WERI-Rb-1 (cell line): ENCODE results near the gene HNRNPA1.

Source experiments
- DNase-seq: peaks from one replicate; pipeline ENCODE4 v3.0.0-alpha.2; 2020
- H3K27ac ChIP-seq: fragments of 250-450 bp; sonication (Bioruptor Pico); 2 replicates; pipeline ENCODE4 v1.5.1; 2020; ENCODE audit warnings: mild to moderate bottlenecking, moderate library complexity
- H3K27me3 ChIP-seq: fragments of 250-450 bp; sonication (Bioruptor Pico); 2 replicates; pipeline ENCODE4 v1.5.1; 2021; ENCODE audit warnings: mild to moderate bottlenecking, low read depth, moderate library complexity; ENCODE audit not compliant: insufficient read depth, severe bottlenecking
- H3K36me3 ChIP-seq: fragments of 250-450 bp; sonication (Bioruptor Pico); 2 replicates; pipeline ENCODE4 v1.5.1; 2020; ENCODE audit warnings: mild to moderate bottlenecking, moderate library complexity
- H3K4me3 ChIP-seq: 2 replicates; pipeline ENCODE4 v1.5.1; 2011; ENCODE audit warnings: low read depth, mild to moderate bottlenecking, control low read depth, low read length
- H3K9me3 ChIP-seq: fragments of 250-450 bp; sonication (Bioruptor Pico); 2 replicates; pipeline ENCODE4 v1.5.1; 2021; ENCODE audit warnings: mild to moderate bottlenecking, moderate library complexity; ENCODE audit not compliant: severe bottlenecking
- TF ChIP-seq, protein P1 (sequence below): IDR thresholded peaks from 2 replicates; pipeline ENCODE4 v1.5.1; 2011; ENCODE audit warnings: low read depth, mild to moderate bottlenecking, control low read depth, inconsistent platforms, low read length

HNRNPA1 gene

GRCh38 chr12:54240971-54241588 lies 39.4 kb upstream of the HNRNPA1 start:
- Histone ChIP-seq H3K27ac (peak overlapping the region; percentile 19), H3K9me3 (no peaks in the 10 kb centered on the region), H3K4me3 (no peak overlapping the region), H3K36me3 (peaks cover 47% of the 10 kb centered on the region), H3K27me3 (no peaks in the 10 kb centered on the region)
- TF ChIP-seq, protein P1, sequence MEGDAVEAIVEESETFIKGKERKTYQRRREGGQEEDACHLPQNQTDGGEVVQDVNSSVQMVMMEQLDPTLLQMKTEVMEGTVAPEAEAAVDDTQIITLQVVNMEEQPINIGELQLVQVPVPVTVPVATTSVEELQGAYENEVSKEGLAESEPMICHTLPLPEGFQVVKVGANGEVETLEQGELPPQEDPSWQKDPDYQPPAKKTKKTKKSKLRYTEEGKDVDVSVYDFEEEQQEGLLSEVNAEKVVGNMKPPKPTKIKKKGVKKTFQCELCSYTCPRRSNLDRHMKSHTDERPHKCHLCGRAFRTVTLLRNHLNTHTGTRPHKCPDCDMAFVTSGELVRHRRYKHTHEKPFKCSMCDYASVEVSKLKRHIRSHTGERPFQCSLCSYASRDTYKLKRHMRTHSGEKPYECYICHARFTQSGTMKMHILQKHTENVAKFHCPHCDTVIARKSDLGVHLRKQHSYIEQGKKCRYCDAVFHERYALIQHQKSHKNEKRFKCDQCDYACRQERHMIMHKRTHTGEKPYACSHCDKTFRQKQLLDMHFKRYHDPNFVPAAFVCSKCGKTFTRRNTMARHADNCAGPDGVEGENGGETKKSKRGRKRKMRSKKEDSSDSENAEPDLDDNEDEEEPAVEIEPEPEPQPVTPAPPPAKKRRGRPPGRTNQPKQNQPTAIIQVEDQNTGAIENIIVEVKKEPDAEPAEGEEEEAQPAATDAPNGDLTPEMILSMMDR, result no peak
- no peak for DNase-seq

DNA sequence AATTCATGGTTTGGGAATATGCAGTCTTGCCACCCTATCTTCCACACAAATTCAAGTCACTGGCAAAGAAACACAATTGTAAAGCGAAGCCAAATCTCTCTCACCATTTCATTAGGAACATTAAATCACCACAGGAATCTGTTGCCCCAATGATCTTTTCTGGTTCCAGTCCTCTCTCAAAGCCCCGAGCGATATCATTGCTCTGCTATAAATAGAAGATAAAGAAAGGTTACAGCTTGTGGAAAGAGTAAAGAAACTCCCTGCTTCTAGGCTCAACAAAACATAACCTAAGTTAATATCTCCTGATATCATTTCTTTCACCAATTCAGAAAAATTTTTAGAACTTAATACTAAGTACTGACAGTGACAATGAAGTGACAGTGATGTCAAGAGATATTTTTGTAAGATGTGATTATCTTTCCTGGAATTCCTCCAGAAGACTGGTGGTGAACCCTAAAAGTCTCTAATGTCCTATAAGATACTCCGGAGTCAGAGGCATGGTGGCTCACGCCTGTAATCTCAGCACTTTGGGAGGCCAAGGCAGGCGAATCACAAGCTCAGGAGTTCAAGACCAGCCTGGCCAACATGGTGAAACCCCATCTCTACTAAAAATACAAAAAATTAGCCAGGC lies 34.4 kb upstream of the HNRNPA1 start:
- H3K9me3 ChIP-seq, result no peaks in the 10 kb centered on the region
- H3K27me3 ChIP-seq, result no peaks in the 10 kb centered on the region
- H3K27ac ChIP-seq, result no peak overlapping the region
- no peak for DNase-seq
- TF ChIP-seq, protein P1, result no peak
- H3K4me3 ChIP-seq, result no peak overlapping the region
- peaks cover 71% of the 10 kb centered on the region for H3K36me3 ChIP-seq

DNA sequence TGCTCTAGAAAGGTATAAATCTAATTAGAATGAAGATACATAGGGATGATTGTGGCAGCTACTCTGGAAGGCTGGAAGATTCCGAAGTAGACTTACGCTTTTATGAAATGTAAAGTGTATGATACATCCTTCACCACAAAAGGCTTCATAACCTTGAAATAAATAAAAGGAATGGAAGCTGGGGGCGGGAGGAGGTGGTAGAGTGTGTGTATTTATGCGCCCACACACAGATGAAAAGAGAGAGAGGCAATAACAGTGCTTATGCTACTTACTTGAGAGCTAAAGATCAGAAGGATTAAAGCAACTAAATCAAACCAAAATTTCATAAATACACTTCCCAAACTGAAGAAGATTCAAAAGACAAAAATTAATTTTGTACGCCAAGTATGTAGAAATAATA lies 31.0 kb upstream of the HNRNPA1 start:
- DNase-seq, result no peak
- Histone ChIP-seq H3K27ac (no peak overlapping the region), H3K27me3 (no peaks in the 10 kb centered on the region), H3K36me3 (peaks cover 69% of the 10 kb centered on the region), H3K4me3 (no peak overlapping the region), H3K9me3 (no peaks in the 10 kb centered on the region)
- TF ChIP-seq, protein P1, result no peak

DNA sequence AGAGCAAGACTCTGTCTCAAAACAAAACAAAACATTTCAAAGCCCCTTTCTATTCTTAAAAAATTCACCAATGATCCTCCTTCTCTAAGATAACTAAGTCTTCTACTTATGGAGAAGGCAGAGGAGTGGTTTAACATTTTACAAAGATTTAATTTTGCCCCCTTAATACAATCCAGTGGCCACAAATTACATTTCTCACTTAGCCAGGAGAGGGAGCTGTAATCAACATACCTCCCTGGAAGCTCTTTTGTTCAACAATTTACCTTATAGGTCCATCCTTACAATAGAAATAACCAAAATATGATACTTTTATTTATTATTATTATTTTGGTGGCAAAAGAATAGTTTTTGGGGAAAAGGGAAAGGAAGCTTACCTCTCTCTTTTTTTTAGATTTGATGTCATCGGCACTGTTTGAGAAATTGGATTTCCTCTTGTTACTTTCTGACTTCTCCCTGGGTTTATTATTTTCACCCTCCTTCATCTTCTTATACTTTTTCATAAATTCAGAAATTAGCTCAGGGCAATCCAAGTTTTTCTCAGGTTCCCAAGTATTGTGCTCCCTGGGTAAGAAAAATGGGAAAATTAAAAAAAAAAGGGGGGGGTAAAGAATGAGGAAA lies 28.8 kb upstream of the HNRNPA1 start:
- Histone ChIP-seq H3K27me3 (no peaks in the 10 kb centered on the region), H3K27ac (no peak overlapping the region), H3K36me3 (peaks cover 71% of the 10 kb centered on the region), H3K9me3 (no peaks in the 10 kb centered on the region), H3K4me3 (no peak overlapping the region)
- no peak for DNase-seq
- TF ChIP-seq, protein P1, result peak; percentile 36; the same call in 1 of the 2 replicates

DNA sequence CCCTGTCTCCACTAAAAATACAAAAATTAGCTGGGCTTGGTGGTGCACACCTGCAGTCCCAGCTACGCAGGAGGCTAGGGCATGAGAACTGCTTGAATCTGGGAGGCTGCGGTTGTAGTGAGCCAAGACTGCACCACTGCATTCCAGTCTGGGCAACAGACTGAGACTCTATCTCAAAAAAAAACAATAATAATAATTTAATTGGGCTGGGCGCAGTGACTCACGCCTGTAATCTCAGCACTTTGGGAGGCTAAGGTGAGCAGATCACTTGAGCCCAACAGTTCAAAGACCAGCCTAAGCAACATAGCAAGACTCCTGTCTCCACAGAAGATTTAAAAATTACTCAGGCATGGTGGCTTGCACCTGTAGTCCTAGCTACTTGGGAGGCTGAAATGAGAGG lies 27.3 kb upstream of the HNRNPA1 start:
- no peak for DNase-seq
- no peak overlapping the region for H3K4me3 ChIP-seq
- H3K9me3 ChIP-seq, result no peaks in the 10 kb centered on the region
- TF ChIP-seq, protein P1, result no peak
- peaks cover 62% of the 10 kb centered on the region for H3K36me3 ChIP-seq
- H3K27me3 ChIP-seq, result no peaks in the 10 kb centered on the region
- H3K27ac ChIP-seq, result no peak overlapping the region
